Measurements from ENCODE around the gene TNFRSF6B.

TNFRSF6B gene

GRCh38 chr20:63703471-63703975, 7.1 kb downstream of the TNFRSF6B start:
- no peak for TF ChIP-seq CTCF (IDR thresholded peaks at IDR 0.05; ENCODE audit: insufficient read depth, low read depth, low read length, missing control alignments)
- DNase-seq (ENCODE audit: low read depth): no peak
- no peak overlapping the region for H3K4me3 ChIP-seq (ENCODE audit: low read length)

GRCh38 chr20:63703976-63704748, 7.7 kb downstream of the TNFRSF6B start:
- DNase-seq (ENCODE audit: low read depth): no peak
- TF ChIP-seq CTCF (IDR thresholded peaks at IDR 0.05; ENCODE audit: insufficient read depth, low read depth, low read length, missing control alignments): no peak
- H3K4me3 ChIP-seq (ENCODE audit: low read length): no peak overlapping the region

GRCh38 chr20:63704749-63705117, 8.3 kb downstream of the TNFRSF6B start:
- H3K4me3 ChIP-seq (ENCODE audit: low read length): no peak overlapping the region
- no peak for TF ChIP-seq CTCF (IDR thresholded peaks at IDR 0.05; ENCODE audit: insufficient read depth, low read depth, low read length, missing control alignments)
- DNase-seq (ENCODE audit: low read depth): no peak

- no peak overlapping the region for H3K4me3 ChIP-seq (ENCODE audit: low read length)
- no peak for DNase-seq (ENCODE audit: low read depth)
- no peak for TF ChIP-seq CTCF (IDR thresholded peaks at IDR 0.05; ENCODE audit: insufficient read depth, low read depth, low read length, missing control alignments)
Observed at GRCh38 chr20:63705232-63706026, 9.0 kb downstream of the TNFRSF6B start.

GRCh38 chr20:63706027-63706695, 9.7 kb downstream of the TNFRSF6B start:
- TF ChIP-seq CTCF (IDR thresholded peaks at IDR 0.05; ENCODE audit: insufficient read depth, low read depth, low read length, missing control alignments): no peak
- peak overlapping the region; percentile 74 for H3K4me3 ChIP-seq (ENCODE audit: low read length)
- DNase-seq (ENCODE audit: low read depth): no peak

- TF ChIP-seq CTCF (IDR thresholded peaks at IDR 0.05; ENCODE audit: insufficient read depth, low read depth, low read length, missing control alignments): peak; percentile 60
- DNase-seq (ENCODE audit: low read depth): peak; percentile 77
Observed at GRCh38 chr20:63706852-63707557, 10.6 kb downstream of the TNFRSF6B start.

More at GRCh38 chr20:63706852-63707557, 10.6 kb downstream of the TNFRSF6B start:
- peak overlapping the region; percentile 74 for H3K4me3 ChIP-seq (ENCODE audit: low read length)
